Stimulated activated CD8-positive, alpha-beta memory T cell treated with anti-CD3 and anti-CD28 coated beads, Interleukin-15, amount 100 ng/mL, for 48 hours (primary cell): ENCODE data around the gene CDC42BPA.

ENCODE experiments used
- DNase-seq, 2 donors: peaks; one replicate each; pipeline ENCODE4 v3.0.0-alpha.2; 2020; ENCODE audit warnings: low read depth in 2 of 2

CDC42BPA gene

DNA sequence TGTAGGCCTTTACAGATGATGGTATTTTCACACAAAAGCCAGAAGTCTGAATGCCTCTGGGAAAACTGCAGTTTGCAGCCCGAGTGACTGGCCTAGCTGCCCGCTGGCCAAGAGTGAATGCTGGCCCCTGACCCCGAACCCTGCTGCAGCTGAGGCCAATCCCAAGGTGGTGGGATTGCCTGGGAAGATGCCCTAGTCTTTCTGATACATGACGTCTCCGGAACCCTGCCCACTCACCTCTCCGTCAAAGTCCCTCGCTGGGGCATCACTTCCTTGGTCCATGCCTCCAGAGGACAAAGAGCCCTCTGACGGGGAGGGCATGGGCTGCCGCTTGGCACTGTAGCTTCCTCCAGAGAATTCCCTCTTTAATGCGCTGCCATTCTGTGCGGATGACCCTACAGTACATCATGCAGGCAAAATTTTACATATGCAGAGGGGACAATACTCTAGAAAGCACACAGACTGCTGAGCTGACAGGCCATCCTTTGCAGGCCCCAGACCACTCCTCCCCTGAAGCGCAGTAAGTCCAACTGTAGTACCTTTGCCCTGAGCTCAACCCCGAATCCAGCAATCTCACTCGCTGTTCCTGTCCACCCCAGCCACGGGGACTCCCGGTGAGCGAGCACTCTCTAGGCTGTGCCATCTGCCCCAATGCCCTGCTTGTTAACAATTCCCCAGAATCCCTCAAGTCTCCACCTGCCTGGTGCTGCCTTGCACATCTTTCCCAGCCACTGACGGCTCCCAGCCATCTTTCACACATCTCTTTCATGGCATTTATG lies 323.5 kb downstream of the CDC42BPA start:
- DNase-seq, result no peak

GRCh38 chr1:226993814-226994585 lies 324.3 kb downstream of the CDC42BPA start:
- no peak for DNase-seq

DNA sequence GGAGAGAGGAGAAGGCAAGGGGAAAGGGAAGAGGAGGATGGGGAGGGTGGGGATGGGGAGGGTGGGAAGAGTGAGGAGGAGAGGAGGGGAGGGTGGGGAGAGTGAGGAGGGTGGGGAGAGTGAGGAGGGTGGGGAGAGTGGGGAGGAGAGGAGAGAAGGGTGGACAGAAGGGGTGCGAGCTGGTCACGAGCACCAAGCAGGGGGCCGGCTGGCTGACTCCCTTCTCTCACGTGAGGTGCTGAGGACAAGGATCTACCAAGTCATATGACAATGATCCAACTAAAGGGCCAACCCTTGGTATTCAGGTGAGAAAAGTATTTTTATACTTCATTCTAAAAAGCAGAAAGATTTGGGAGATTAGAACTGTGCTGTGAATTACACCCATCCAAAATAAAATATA lies 326.4 kb downstream of the CDC42BPA start:
- no peak for DNase-seq

- DNase-seq, result peak; percentile 39 to 56
These were observed 328.1 kb downstream of the CDC42BPA start for GRCh38 chr1:226990133-226990716.

DNA sequence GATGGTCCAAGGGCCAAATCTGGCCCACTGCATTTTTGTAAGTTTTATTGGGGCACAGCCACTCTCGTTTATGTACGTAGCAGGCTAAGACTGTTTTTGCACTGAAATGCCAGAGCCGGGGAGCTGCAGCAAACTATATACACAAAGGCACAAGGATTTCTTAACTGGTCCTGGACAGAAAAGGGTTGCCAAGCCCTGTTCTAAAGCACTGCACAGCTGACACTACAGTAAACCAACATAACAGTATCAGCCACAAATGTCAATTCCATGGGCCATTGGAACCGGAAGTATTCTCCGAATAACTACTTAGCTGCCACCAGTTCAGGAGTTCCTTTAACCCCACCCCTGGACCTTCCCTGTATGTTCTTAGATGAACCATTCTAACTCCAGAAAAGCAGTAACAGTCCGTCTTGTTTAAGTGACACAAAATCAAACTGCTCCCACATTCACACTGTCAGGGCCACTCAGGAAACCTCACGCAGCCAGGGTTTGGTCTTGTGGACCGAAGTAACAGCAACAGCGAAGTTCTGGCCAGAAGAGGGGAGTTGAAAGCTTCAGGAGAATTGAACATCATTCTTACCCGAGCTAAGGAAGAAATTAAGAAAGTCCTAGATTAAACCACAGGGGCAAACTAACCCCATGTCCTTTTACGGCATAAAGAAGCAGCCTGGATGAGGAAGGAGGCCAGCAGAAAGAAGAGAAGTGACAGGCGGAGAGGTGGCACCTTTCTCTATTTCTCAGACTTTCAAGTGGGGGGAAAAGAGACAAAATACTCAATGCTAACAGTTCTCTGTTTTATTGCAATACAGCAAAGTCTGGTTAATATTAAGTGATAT lies 329.0 kb downstream of the CDC42BPA start:
- no peak for DNase-seq

- DNase-seq, result no peak
These were observed 330.0 kb downstream of the CDC42BPA start for GRCh38 chr1:226988334-226988666.

DNA sequence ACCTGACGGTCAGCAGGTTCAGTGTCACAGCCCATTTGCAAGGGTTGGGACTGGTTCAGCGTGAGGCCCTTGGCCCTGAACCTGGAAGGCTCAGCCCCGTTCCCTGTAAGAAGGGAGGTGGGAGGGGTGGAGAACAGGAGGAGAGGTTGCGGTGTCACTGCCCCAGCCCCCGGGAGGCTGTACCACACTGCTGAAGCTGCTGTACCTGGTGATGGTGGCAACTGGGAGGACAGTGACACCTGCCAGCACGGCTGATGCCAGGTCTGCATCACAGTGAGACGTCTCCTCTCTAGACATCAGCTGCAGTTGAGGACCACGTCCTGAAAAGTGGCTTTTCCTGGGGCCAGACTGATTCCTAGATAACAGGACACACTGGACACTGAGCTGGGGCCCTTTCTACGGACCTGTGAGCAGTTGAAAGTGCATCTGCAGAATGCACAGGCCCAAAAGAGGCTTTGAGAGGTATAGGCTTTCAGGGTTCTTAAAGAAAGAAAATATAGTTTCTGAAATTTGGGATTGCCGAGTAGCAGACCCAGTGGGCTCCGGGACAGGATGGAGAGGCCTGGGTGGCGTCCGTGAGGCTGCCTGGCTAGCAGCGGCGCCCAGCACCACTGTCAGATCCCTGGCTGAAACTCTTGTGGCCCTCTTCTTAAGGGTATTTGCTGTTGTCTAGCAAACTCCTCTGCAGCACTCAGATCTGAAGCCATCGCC lies 330.5 kb downstream of the CDC42BPA start:
- DNase-seq, result no peak

- DNase-seq, result no peak
These were observed 331.1 kb downstream of the CDC42BPA start for GRCh38 chr1:226987179-226987536.

DNA sequence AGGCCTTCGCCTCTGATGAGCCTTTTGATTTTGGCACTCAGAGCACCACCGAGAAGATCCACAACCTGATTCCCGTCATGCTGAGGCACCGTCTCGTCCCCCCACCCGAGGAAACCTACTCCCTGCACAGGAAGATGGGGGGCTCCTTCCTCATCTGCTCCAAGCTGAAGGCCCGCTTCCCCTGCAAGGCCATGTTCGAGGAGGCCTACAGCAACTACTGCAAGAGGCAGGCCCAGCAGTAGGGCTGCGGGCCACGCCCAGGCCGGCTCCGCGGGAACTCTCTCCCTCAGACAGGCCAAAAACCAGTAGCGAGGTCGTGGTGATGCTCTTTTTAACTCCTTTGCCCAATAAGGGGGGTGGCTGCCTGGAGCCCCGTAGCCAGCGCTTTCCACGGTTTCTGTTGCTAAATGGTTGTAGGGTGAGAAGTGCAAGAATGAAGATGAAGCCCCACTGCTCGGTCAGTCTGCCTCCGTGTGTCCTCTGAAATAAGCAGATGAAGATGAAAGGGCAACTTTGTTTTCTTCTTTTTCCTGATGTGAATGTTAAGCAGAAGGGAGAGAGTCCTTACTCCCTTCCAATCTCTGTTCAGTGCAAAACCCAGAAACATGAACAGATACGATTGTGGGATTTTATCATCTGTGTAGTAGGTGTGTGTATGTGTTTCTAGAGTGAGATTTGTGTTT lies 331.7 kb downstream of the CDC42BPA start:
- no peak for DNase-seq

GRCh38 chr1:226985839-226986463 lies 332.3 kb downstream of the CDC42BPA start:
- DNase-seq, result no peak

DNA sequence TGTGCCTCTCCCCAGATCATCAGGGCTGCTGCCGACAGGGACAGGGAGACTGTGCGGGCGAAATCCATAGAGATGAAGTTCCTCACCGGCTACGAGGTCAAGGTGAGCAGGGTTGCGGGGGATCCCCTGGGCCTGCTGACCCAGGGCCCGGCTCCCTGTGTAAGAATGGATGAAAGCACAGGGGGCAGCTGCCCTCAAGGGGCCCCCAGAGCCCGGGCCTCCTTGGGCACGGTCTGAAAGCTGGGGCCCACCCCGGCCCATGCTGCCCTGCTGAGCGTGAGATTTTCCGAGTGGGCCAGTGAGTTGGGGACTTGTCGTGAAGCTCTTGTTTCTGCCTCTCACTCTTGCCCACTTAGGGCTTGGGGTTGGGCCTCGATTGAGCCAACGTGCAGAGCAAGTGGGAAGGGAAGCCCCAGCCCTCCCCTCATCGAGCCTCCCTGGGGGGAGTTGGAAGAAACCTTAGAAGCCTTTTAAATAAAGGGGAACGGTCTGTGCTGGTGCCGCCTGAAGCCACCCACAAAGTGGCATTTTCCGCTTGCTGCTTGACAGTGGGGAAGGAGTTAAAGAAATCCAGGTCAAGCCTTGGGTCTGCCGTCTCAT lies 333.0 kb downstream of the CDC42BPA start:
- no peak for DNase-seq

- no peak for DNase-seq
These were observed 333.6 kb downstream of the CDC42BPA start for GRCh38 chr1:226984521-226985238.

GRCh38 chr1:226983992-226984364 lies 334.3 kb downstream of the CDC42BPA start:
- no peak for DNase-seq

DNA sequence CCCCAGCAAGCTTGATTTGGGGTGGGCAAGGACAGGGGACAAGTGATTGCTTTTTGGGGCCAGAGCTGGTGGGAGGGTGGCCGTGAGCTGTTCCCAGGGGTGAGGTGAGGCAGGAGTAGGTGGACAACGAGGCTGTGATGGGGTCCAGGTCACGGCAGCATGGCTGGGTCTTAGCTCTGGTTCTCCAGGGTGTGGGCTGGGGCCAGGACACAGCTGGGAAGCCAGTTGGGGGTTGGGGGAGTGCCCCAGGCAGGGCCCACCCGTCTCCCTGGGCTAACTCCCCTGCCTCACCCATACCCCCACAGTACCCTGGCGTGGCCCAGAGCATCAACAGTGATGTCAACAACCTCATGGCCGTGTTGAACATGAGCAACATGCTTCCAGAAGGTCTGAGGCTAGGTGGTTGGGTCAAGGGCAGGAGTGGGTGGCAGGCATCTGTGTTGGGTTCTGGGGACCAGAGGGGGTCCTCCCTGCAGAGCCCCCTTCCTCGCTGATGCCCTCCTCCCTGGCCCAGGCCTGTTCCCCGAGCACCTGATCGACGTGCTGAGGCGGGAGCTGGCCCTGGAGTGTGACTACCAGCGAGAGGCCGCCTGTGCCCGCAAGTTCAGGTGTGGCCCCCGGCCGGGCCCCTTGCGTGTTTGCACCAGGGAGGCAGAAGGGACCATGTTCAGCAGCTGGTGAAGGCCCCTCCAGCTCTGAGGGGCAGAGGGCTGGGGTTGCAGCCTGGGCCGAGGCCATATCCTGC lies 334.9 kb downstream of the CDC42BPA start:
- no peak for DNase-seq

DNA sequence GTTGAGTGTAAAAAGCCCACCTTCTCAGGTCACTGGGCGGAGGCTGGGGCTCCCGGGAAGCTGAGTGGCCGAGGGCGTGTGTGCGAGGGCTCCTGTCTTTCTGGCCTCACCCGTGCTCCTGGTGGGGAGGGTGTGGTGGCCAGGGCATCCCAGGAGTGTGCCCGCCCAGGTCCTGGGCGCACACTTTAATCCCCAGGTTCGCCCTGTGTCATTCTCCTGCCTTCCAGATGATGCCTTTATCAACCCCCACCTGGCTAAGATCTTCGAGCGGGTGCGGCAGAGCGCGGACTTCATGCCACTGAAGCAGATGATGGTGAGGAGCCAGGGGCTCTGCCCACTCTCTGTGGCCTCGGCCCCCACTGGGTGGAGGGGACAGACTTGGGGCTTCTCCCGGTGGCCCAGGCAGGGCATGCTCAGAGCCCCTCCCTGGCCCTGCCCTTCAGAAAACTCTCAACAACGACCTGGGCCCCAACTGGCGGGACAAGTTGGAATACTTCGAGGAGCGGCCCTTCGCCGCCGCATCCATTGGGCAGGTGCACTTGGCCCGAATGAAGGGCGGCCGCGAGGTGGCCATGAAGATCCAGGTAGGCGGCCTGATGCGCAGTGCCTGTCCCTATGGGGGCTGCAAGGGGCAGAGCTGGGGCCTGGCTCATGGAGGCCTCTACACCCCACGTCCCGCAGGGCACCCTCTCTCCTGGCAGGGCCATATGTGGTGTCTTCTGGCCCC lies 335.7 kb downstream of the CDC42BPA start:
- no peak for DNase-seq

DNA sequence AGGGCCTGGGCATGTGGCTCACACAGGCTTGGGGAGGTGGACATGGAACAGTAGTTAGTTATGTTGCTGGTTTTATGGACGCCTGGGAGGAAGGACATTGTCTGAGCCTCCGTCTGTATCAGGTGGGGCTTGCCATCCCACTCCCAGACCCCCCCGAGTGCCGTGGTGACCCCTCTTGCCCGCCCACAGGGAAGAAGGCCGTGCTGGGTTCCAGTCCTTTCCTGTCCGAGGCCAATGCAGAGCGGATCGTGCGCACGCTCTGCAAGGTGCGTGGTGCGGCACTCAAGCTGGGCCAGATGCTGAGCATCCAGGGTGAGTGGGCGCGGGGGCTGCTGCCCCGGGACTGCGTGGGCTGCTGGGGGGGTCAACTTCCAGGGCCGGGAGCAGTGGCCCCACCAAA lies 336.5 kb downstream of the CDC42BPA start:
- DNase-seq, result no peak

DNA sequence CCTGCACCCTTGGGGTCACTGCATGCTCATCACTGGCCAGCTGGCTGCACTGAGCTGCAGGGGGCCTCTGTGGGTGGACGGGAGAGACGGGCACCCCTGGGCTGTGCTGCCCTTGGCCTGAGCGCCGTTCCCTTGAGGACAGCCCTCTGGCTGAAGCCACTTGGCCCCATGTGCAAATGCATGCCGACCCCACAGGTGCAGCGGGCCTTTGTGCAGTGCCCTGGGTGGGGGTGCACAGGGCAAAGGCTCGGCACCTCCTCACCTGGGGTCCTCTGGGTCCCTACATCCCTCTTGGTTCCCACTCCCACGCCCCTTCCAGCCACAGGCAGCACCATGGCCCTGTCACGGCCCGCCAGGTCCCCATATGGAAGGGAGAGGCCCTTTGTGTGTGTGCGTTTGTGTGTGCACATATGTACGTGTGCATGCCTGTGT lies 336.9 kb downstream of the CDC42BPA start:
- DNase-seq, result no peak
